GM21529 (cell line): ENCODE results near the gene TEC.
"Not testable (repeated sequence)": the region's sequence is repeated elsewhere in the genome, so short reads cannot be mapped to it uniquely, and the experiment has no call there.

Source experiments
- ATAC-seq: cut with Tn5 transposase; IDR thresholded peaks from one replicate; pipeline ENCODE4 v1.9.1; 2021; ENCODE audit not compliant: unreplicated experiment

The TEC gene

GRCh38 chr4:48196758-48197504, 72.7 kb downstream of the TEC start:
- ATAC-seq: peak; percentile 75

- ATAC-seq: no peak
Observed at GRCh38 chr4:48195853-48196252, 73.8 kb downstream of the TEC start.

GRCh38 chr4:48195374-48195773, 74.3 kb downstream of the TEC start:
- no peak for ATAC-seq

GRCh38 chr4:48194971-48195370, 74.7 kb downstream of the TEC start:
- no peak for ATAC-seq

- ATAC-seq: no peak
Observed at GRCh38 chr4:48193921-48194468, 75.6 kb downstream of the TEC start.

GRCh38 chr4:48193096-48193836, 76.4 kb downstream of the TEC start:
- ATAC-seq: peak; percentile 20

- ATAC-seq: no peak
Observed at GRCh38 chr4:48191758-48192157, 77.9 kb downstream of the TEC start.

GRCh38 chr4:48190839-48191238, 78.8 kb downstream of the TEC start:
- no peak for ATAC-seq

- ATAC-seq: peak; percentile 31
Observed at GRCh38 chr4:48189731-48190130, 79.9 kb downstream of the TEC start.

GRCh38 chr4:48188390-48188789, 81.2 kb downstream of the TEC start:
- ATAC-seq: no peak

- no peak for ATAC-seq
Observed at GRCh38 chr4:48187813-48188212, 81.8 kb downstream of the TEC start.

GRCh38 chr4:48187066-48187465, 82.6 kb downstream of the TEC start:
- not testable (repeated sequence) for ATAC-seq

- ATAC-seq: not testable (repeated sequence)
Observed at GRCh38 chr4:48186394-48186793, 83.2 kb downstream of the TEC start.

- no peak for ATAC-seq
Observed at GRCh38 chr4:48184882-48185281, 84.8 kb downstream of the TEC start.

- no peak for ATAC-seq
Observed at GRCh38 chr4:48180234-48180633, 89.4 kb downstream of the TEC start.

- ATAC-seq: no peak
Observed at GRCh38 chr4:48178931-48179330, 90.7 kb downstream of the TEC start.

GRCh38 chr4:48175806-48176205, 93.8 kb downstream of the TEC start:
- ATAC-seq: no peak

- ATAC-seq: no peak
Observed at GRCh38 chr4:48175328-48175727, 94.3 kb downstream of the TEC start.

- peak; percentile 72 for ATAC-seq
Observed at GRCh38 chr4:48173056-48173991, 96.3 kb downstream of the TEC start.

- no peak for ATAC-seq
Observed at GRCh38 chr4:48172651-48173050, 97.0 kb downstream of the TEC start.

GRCh38 chr4:48169636-48170035, 100.0 kb downstream of the TEC start:
- ATAC-seq: no peak
